ENCODE results near the gene CGGBP1.
A peak's percentile ranks its signal among the peaks of the same experiment; 100 is the strongest.

The CGGBP1 gene

GRCh38 chr3:88057630-88058305, 1.0 kb downstream of the CGGBP1 start:
- no peaks in the 10 kb centered on the region for H3K9me2 ChIP-seq (ENCODE audit: low read depth, low read length)
- TF ChIP-seq EZH2 (IDR thresholded peaks at IDR 0.05; ENCODE audit: borderline replicate concordance, low read length) (no peak), CTCF (IDR thresholded peaks at IDR 0.05; ENCODE audit: low read length) (peak; percentile 26; the same call in 1 of the 2 replicates)
- peaks cover 36% of the 10 kb centered on the region for H3K4me1 ChIP-seq (ENCODE audit: insufficient read depth, low read length, severe bottlenecking)
- H3K4me2 ChIP-seq (ENCODE audit: low read length): peak overlapping the region; percentile 97
- H3K9me3 ChIP-seq (ENCODE audit: low read length): no peaks in the 10 kb centered on the region
- no peaks in the 10 kb centered on the region for H3F3A ChIP-seq (ENCODE audit: insufficient read depth, low read length)
- H3K27me3 ChIP-seq (ENCODE audit: insufficient read depth, low read length): no peaks in the 10 kb centered on the region
- peak overlapping the region; percentile 62 for H3K9ac ChIP-seq (ENCODE audit: low read length)
- H4K20me1 ChIP-seq (ENCODE audit: insufficient read depth, low read length): no peaks in the 10 kb centered on the region
- H3K36me3 ChIP-seq (ENCODE audit: insufficient read depth, low read length): peaks cover 37% of the 10 kb centered on the region
- H3K4me3 ChIP-seq (ENCODE audit: low read depth, low read length, poor library complexity, severe bottlenecking): peak overlapping the region; percentile 80
- H3K27ac ChIP-seq (ENCODE audit: low read depth, low read length, poor library complexity, severe bottlenecking): peak overlapping the region; percentile 59
- H3K79me2 ChIP-seq (ENCODE audit: insufficient read depth, low read length): peaks cover 43% of the 10 kb centered on the region
- H2AFZ ChIP-seq (ENCODE audit: low read length): no peak overlapping the region

DNA sequence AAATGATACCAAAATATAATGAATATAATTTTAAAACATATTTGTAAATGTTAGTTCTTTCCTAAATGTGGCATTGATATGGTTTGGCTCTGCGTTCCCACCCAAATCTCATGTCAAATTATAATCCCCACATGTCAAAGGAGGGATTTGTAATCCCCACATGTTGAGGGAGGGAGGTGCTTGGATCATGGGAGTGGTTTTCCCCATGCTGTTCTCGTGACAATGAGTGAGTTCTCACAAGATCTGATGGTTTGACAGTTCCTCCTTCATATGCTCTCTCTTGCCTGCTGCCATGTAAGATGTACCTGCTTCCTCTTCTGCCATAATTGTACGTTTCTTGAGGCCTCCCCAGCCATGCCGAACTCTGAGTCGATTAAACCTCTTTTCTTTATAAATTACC, 12.0 kb downstream of the CGGBP1 start:
- H3K4me1 ChIP-seq (ENCODE audit: insufficient read depth, low read length, severe bottlenecking): no peaks in the 10 kb centered on the region
- no peaks in the 10 kb centered on the region for H3F3A ChIP-seq (ENCODE audit: insufficient read depth, low read length)
- H2AFZ ChIP-seq (ENCODE audit: low read length): no peak overlapping the region
- H3K27ac ChIP-seq (ENCODE audit: low read depth, low read length, poor library complexity, severe bottlenecking): no peak overlapping the region
- no peaks in the 10 kb centered on the region for H4K20me1 ChIP-seq (ENCODE audit: insufficient read depth, low read length)
- no peaks in the 10 kb centered on the region for H3K9me3 ChIP-seq (ENCODE audit: low read length)
- no peak overlapping the region for H3K4me3 ChIP-seq (ENCODE audit: low read depth, low read length, poor library complexity, severe bottlenecking)
- H3K36me3 ChIP-seq (ENCODE audit: insufficient read depth, low read length): no peaks in the 10 kb centered on the region
- TF ChIP-seq CTCF (IDR thresholded peaks at IDR 0.05; ENCODE audit: low read length) (no peak), EZH2 (IDR thresholded peaks at IDR 0.05; ENCODE audit: borderline replicate concordance, low read length) (no peak)
- no peak overlapping the region for H3K9ac ChIP-seq (ENCODE audit: low read length)
- no peaks in the 10 kb centered on the region for H3K9me2 ChIP-seq (ENCODE audit: low read depth, low read length)
- H3K79me2 ChIP-seq (ENCODE audit: insufficient read depth, low read length): no peaks in the 10 kb centered on the region
- H3K4me2 ChIP-seq (ENCODE audit: low read length): no peak overlapping the region
- H3K27me3 ChIP-seq (ENCODE audit: insufficient read depth, low read length): no peaks in the 10 kb centered on the region

DNA sequence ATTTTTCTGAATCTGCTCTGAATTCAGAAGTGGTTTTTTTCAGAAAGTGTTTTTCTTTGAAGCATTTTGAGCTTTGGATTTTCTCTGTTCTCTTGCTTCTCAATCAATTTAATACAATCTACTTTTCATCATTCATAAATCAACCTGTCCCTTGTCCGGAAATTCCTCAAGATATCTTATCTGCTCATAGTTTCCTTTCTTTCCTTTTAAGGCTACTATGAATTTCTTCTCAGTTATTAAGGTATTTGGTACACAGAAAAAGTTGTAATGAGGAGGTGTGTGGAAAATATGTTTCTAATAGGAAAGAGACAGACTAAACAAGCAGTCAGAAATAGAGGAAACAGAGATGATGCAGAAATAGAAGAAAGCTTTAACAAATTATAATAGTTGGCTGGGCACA, 14.4 kb downstream of the CGGBP1 start:
- no peaks in the 10 kb centered on the region for H3K4me1 ChIP-seq (ENCODE audit: insufficient read depth, low read length, severe bottlenecking)
- H3K4me3 ChIP-seq (ENCODE audit: low read depth, low read length, poor library complexity, severe bottlenecking): no peak overlapping the region
- H3K9me3 ChIP-seq (ENCODE audit: low read length): no peaks in the 10 kb centered on the region
- H2AFZ ChIP-seq (ENCODE audit: low read length): no peak overlapping the region
- no peaks in the 10 kb centered on the region for H3F3A ChIP-seq (ENCODE audit: insufficient read depth, low read length)
- no peak overlapping the region for H3K4me2 ChIP-seq (ENCODE audit: low read length)
- no peak overlapping the region for H3K9ac ChIP-seq (ENCODE audit: low read length)
- no peaks in the 10 kb centered on the region for H4K20me1 ChIP-seq (ENCODE audit: insufficient read depth, low read length)
- H3K27me3 ChIP-seq (ENCODE audit: insufficient read depth, low read length): no peaks in the 10 kb centered on the region
- H3K9me2 ChIP-seq (ENCODE audit: low read depth, low read length): no peaks in the 10 kb centered on the region
- no peaks in the 10 kb centered on the region for H3K36me3 ChIP-seq (ENCODE audit: insufficient read depth, low read length)
- H3K79me2 ChIP-seq (ENCODE audit: insufficient read depth, low read length): no peaks in the 10 kb centered on the region
- no peak for TF ChIP-seq CTCF (IDR thresholded peaks at IDR 0.05; ENCODE audit: low read length)
- TF ChIP-seq EZH2 (IDR thresholded peaks at IDR 0.05; ENCODE audit: borderline replicate concordance, low read length): no peak
- H3K27ac ChIP-seq (ENCODE audit: low read depth, low read length, poor library complexity, severe bottlenecking): no peak overlapping the region
